Subcutaneous adipose tissue (tissue), 1 donor: ENCODE results near the gene RMP24.

Experiments
- CTCF ChIP-seq: fragments of 450-650 bp; IDR thresholded peaks from one replicate; pipeline ENCODE4 v1.5.1; 2016; ENCODE audit warnings: low read depth, mild to moderate bottlenecking, control low read depth, antibody characterized with exemption, moderate library complexity

RMP24 gene

GRCh38 chr18:35948080-35948479 is 24.4 kb upstream of the RMP24 start:
- no peak for TF ChIP-seq CTCF

GRCh38 chr18:35949090-35949489 is 23.4 kb upstream of the RMP24 start:
- no peak for TF ChIP-seq CTCF

- no peak for TF ChIP-seq CTCF
Observed at GRCh38 chr18:35949903-35950627, 22.4 kb upstream of the RMP24 start.

- TF ChIP-seq CTCF, result no peak
Observed at GRCh38 chr18:35950628-35950982, 21.9 kb upstream of the RMP24 start.

GRCh38 chr18:35953688-35954087 is 18.8 kb upstream of the RMP24 start:
- no peak for TF ChIP-seq CTCF

- no peak for TF ChIP-seq CTCF
Observed at GRCh38 chr18:35956226-35956625, 16.3 kb upstream of the RMP24 start.

GRCh38 chr18:35962320-35962719 is 10.2 kb upstream of the RMP24 start:
- TF ChIP-seq CTCF, result no peak
